WTC11 (cell line): ENCODE measurements around the gene CTIF. TPM values are rescaled to one million over a fixed set of nuclear protein-coding genes. Genes with fewer than 3 reads are reported as not detected.

Experiments used
- ATAC-seq: fragments of 200-7000 bp; cut with Tn5 transposase; 2 replicates; pipeline ENCODE4 v1.10.0; 2021; ENCODE audit warnings: mild to moderate bottlenecking, moderate library complexity
- CTCF ChIA-PET: fragments of 300-600 bp; sonication (Branson Sonifier 250); formaldehyde crosslinking; loops from one replicate; lab custom pipeline; 2021; ENCODE audit warnings: antibody characterized with exemption; lab: Charles Lee
- POLR2A ChIA-PET: fragments of 350-600 bp; sonication (Branson Sonifier 250); formaldehyde crosslinking; loops from one replicate; lab custom pipeline; 2021; ENCODE audit warnings: antibody characterized with exemption; lab: Charles Lee
- DNase-seq: peaks from one replicate; pipeline ENCODE4 v3.0.0; 2021; ENCODE audit warnings: low spot score
- H3K27ac Mint-ChIP-seq: 2 replicates; pipeline ENCODE4 v1.8.0; 2021; ENCODE audit warnings: mixed read lengths
- H3K27me3 Mint-ChIP-seq: 2 replicates; pipeline ENCODE4 v1.8.0; 2021; ENCODE audit warnings: low read depth, mild to moderate bottlenecking, moderate library complexity, mixed read lengths
- H3K36me3 Mint-ChIP-seq: 2 replicates; pipeline ENCODE4 v1.8.0; 2021; ENCODE audit warnings: mixed read lengths
- H3K4me1 Mint-ChIP-seq: 2 replicates; pipeline ENCODE4 v1.8.0; 2022; ENCODE audit warnings: mixed read lengths
- H3K4me3 Mint-ChIP-seq: 2 replicates; pipeline ENCODE4 v1.8.0; 2021; ENCODE audit warnings: mild to moderate bottlenecking, moderate library complexity, mixed read lengths
- H3K9me3 Mint-ChIP-seq: 2 replicates; pipeline ENCODE4 v1.8.0; 2021; ENCODE audit warnings: mixed read lengths
- CREM ChIP-seq: sonication (generic); formaldehyde crosslinking; IDR thresholded peaks from 2 replicates; pipeline ENCODE4 v1.8.1; 2022; ENCODE audit warnings: mild to moderate bottlenecking, missing genetic modification reagents, moderate library complexity
- ESRRA ChIP-seq: sonication (generic); formaldehyde crosslinking; IDR thresholded peaks from 2 replicates; pipeline ENCODE4 v1.8.1; 2022; ENCODE audit warnings: mild to moderate bottlenecking, missing genetic modification reagents, borderline replicate concordance
- ETV6 ChIP-seq: sonication (generic); formaldehyde crosslinking; IDR thresholded peaks from 2 replicates; pipeline ENCODE4 v1.8.1; 2022; ENCODE audit warnings: mild to moderate bottlenecking, missing genetic modification reagents
- FOXJ3 ChIP-seq: sonication (generic); formaldehyde crosslinking; IDR thresholded peaks from 2 replicates; pipeline ENCODE4 v1.9.0; 2021; ENCODE audit warnings: missing genetic modification reagents, mild to moderate bottlenecking, borderline replicate concordance
- FOXP1 ChIP-seq: sonication (generic); formaldehyde crosslinking; IDR thresholded peaks from 2 replicates; pipeline ENCODE4 v1.8.0; 2022; ENCODE audit warnings: missing genetic modification reagents, mild to moderate bottlenecking, moderate library complexity, borderline replicate concordance
- GTF2I ChIP-seq: fragments of 250-450 bp; sonication (Bioruptor Pico); conservative IDR thresholded peaks from 2 replicates; pipeline ENCODE4 v1.4.0; 2021; ENCODE audit warnings: mild to moderate bottlenecking
- JUN ChIP-seq: sonication (generic); formaldehyde crosslinking; IDR thresholded peaks from 2 replicates; pipeline ENCODE4 v1.8.0; 2023; ENCODE audit warnings: mild to moderate bottlenecking, missing genetic modification reagents
- KAT7 ChIP-seq: sonication (generic); formaldehyde crosslinking; IDR thresholded peaks from 2 replicates; pipeline ENCODE4 v1.8.1; 2023; ENCODE audit warnings: missing genetic modification reagents, mild to moderate bottlenecking, borderline replicate concordance
- MYBL2 ChIP-seq: sonication (generic); formaldehyde crosslinking; IDR thresholded peaks from 2 replicates; pipeline ENCODE4 v1.8.1; 2023; ENCODE audit warnings: mild to moderate bottlenecking, moderate library complexity, missing genetic modification reagents
- PRDM15 ChIP-seq: sonication (generic); formaldehyde crosslinking; IDR thresholded peaks from 2 replicates; pipeline ENCODE4 v1.8.0; 2022; ENCODE audit warnings: missing genetic modification reagents
- SMAD4 ChIP-seq: sonication (generic); formaldehyde crosslinking; IDR thresholded peaks from 2 replicates; pipeline ENCODE4 v1.8.0; 2022; ENCODE audit warnings: mild to moderate bottlenecking, missing genetic modification reagents
- SP1 ChIP-seq: sonication (generic); formaldehyde crosslinking; conservative IDR thresholded peaks from 2 replicates; pipeline ENCODE4 v1.8.1; 2022; ENCODE audit warnings: missing genetic modification reagents
- TEAD1 ChIP-seq: sonication (generic); formaldehyde crosslinking; IDR thresholded peaks from 2 replicates; pipeline ENCODE4 v1.8.0; 2022; ENCODE audit warnings: mild to moderate bottlenecking, missing genetic modification reagents
- ZNF219 ChIP-seq: sonication (generic); formaldehyde crosslinking; IDR thresholded peaks from 2 replicates; pipeline ENCODE4 v1.8.0; 2023; ENCODE audit warnings: missing genetic modification reagents, mild to moderate bottlenecking, borderline replicate concordance
- ZNF263 ChIP-seq: sonication (generic); formaldehyde crosslinking; IDR thresholded peaks from 2 replicates; pipeline ENCODE4 v1.8.1; 2022; ENCODE audit warnings: low read depth, mild to moderate bottlenecking, moderate library complexity, missing genetic modification reagents
- ZNF396 ChIP-seq: fragments of 250-450 bp; sonication (Bioruptor Pico); IDR thresholded peaks from 2 replicates; pipeline ENCODE4 v1.8.0; 2021; ENCODE audit warnings: mild to moderate bottlenecking, moderate library complexity, borderline replicate concordance
- total RNA-seq: library from RNA; stranded (reverse); gene quantifications from 3 replicates; pipeline ENCODE4 v1.2.3, GENCODE V29; 2021
- TF ChIP-seq, protein P1 (sequence below): fragments of 250-450 bp; sonication (Bioruptor Pico); IDR thresholded peaks from 2 replicates; pipeline ENCODE4 v1.8.0; 2021; ENCODE audit warnings: mild to moderate bottlenecking
- TF ChIP-seq, protein P2 (sequence below): sonication (generic); formaldehyde crosslinking; IDR thresholded peaks from 2 replicates; pipeline ENCODE4 v1.8.0; 2022; ENCODE audit warnings: mild to moderate bottlenecking, missing genetic modification reagents
- TF ChIP-seq, protein P3 (sequence below): fragments of 250-450 bp; sonication (Bioruptor Pico); IDR thresholded peaks from 2 replicates; pipeline ENCODE4 v1.9.0; 2021; ENCODE audit warnings: moderate library complexity, mild to moderate bottlenecking, inconsistent platforms, borderline replicate concordance
- TF ChIP-seq, protein P4 (sequence below): fragments of 250-450 bp; sonication (Bioruptor Pico); conservative IDR thresholded peaks from 2 replicates; pipeline ENCODE4 v1.9.0; 2021; ENCODE audit warnings: mild to moderate bottlenecking
- TF ChIP-seq, protein P5 (sequence below): sonication (generic); formaldehyde crosslinking; conservative IDR thresholded peaks from 2 replicates; pipeline ENCODE4 v1.8.1; 2022; ENCODE audit warnings: mild to moderate bottlenecking, missing genetic modification reagents

CTIF gene
- total RNA-seq, 1 experiment from 2014 or later: 28.5 TPM

- TF ChIP-seq, protein P1, sequence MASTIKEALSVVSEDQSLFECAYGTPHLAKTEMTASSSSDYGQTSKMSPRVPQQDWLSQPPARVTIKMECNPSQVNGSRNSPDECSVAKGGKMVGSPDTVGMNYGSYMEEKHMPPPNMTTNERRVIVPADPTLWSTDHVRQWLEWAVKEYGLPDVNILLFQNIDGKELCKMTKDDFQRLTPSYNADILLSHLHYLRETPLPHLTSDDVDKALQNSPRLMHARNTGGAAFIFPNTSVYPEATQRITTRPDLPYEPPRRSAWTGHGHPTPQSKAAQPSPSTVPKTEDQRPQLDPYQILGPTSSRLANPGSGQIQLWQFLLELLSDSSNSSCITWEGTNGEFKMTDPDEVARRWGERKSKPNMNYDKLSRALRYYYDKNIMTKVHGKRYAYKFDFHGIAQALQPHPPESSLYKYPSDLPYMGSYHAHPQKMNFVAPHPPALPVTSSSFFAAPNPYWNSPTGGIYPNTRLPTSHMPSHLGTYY: no peak
- no peak for TF ChIP-seq SP1 (CRISPR knock-in tag)
- TF ChIP-seq, protein P2, sequence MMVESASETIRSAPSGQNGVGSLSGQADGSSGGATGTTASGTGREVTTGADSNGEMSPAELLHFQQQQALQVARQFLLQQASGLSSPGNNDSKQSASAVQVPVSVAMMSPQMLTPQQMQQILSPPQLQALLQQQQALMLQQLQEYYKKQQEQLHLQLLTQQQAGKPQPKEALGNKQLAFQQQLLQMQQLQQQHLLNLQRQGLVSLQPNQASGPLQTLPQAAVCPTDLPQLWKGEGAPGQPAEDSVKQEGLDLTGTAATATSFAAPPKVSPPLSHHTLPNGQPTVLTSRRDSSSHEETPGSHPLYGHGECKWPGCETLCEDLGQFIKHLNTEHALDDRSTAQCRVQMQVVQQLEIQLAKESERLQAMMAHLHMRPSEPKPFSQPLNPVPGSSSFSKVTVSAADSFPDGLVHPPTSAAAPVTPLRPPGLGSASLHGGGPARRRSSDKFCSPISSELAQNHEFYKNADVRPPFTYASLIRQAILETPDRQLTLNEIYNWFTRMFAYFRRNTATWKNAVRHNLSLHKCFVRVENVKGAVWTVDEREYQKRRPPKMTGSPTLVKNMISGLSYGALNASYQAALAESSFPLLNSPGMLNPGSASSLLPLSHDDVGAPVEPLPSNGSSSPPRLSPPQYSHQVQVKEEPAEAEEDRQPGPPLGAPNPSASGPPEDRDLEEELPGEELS (CRISPR knock-in tag): no peak
- TF ChIP-seq GTF2I: no peak
- TF ChIP-seq MYBL2 (CRISPR knock-in tag): no peak
- TF ChIP-seq FOXJ3 (CRISPR knock-in tag): no peak
- no peak for TF ChIP-seq PRDM15 (CRISPR knock-in tag)
- TF ChIP-seq FOXP1: no peak
- peaks cover 24% of the 10 kb centered on the region for H3K9me3 Mint-ChIP-seq
- no peak overlapping the region for H3K27ac Mint-ChIP-seq
- no peak for DNase-seq
- H3K4me3 Mint-ChIP-seq: no peak overlapping the region
- ATAC-seq: no peak
- no peaks in the 10 kb centered on the region for H3K4me1 Mint-ChIP-seq
- POLR2A ChIA-PET: no interaction called here
- H3K36me3 Mint-ChIP-seq: peaks cover 10% of the 10 kb centered on the region
- CTCF ChIA-PET: no interaction called here
- H3K27me3 Mint-ChIP-seq: no peaks in the 10 kb centered on the region; the same call in 1 of the 2 replicates
Observed at GRCh38 chr18:48904847-48905394, 366.1 kb downstream of the CTIF start.

GRCh38 chr18:48905513-48905912, 366.7 kb downstream of the CTIF start:
- DNase-seq (no peak), ATAC-seq (no peak)
- ChIA-PET CTCF (interaction anchor here (0.6 kb wide), 1 partner anchor 128 kb away, joined by 3 read pairs; no protein-coding TSS in a partner anchor), POLR2A (no interaction called here)
- H3K4me3 Mint-ChIP-seq: no peak overlapping the region
- no peak overlapping the region for H3K27ac Mint-ChIP-seq
- TF ChIP-seq, protein P3, sequence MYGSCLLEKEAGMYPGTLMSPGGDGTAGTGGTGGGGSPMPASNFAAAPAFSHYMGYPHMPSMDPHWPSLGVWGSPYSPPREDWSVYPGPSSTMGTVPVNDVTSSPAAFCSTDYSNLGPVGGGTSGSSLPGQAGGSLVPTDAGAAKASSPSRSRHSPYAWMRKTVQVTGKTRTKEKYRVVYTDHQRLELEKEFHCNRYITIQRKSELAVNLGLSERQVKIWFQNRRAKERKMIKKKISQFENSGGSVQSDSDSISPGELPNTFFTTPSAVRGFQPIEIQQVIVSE (CRISPR knock-in tag): no peak
- TF ChIP-seq, protein P4, sequence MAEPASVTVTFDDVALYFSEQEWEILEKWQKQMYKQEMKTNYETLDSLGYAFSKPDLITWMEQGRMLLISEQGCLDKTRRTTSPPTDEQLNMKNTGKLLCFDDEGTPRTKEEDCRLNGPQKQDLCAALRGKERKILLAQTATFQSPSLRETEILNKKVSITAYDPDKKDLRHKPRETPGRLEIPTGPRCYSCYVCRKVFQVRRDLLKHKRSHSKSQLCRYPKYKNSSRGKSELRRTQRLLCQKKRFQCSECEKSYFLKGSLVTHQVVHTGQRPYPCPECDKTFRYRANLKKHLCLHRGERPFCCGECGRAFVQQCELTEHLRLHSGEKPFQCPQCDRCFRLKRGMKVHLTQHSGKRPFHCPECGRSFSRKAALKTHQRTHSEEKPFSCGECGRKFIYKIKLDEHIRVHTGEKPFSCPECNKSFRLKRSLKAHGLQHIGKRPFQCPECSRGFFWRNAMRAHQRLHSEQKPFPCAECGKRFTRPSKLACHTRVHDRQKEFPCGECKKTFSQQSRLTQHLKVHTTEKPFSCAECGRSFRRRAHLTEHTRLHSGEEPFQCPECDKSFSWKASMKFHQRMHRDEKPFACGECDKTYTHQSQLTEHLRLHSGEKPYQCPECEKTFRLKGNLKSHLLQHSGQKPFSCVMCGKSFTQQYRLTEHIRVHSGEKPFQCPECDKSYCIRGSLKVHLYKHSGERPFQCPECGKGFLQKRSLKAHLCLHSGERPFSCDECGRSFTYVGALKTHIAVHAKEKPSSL (CRISPR knock-in tag): no peak
- no peak for TF ChIP-seq ETV6 (CRISPR knock-in tag)
- no peak for TF ChIP-seq ZNF263 (CRISPR knock-in tag)
- TF ChIP-seq TEAD1 (CRISPR knock-in tag): no peak
- TF ChIP-seq ESRRA (CRISPR knock-in tag): no peak
- TF ChIP-seq SMAD4 (CRISPR knock-in tag): no peak
- TF ChIP-seq GTF2I: no peak
- no peak for TF ChIP-seq PRDM15 (CRISPR knock-in tag)
- no peak for TF ChIP-seq KAT7 (CRISPR knock-in tag)
- TF ChIP-seq ZNF219: no peak
- no peak for TF ChIP-seq JUN (CRISPR knock-in tag)
- TF ChIP-seq, protein P5, sequence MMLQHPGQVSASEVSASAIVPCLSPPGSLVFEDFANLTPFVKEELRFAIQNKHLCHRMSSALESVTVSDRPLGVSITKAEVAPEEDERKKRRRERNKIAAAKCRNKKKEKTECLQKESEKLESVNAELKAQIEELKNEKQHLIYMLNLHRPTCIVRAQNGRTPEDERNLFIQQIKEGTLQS: no peak
- TF ChIP-seq CREM (CRISPR knock-in tag): no peak
- TF ChIP-seq ZNF396 (CRISPR knock-in tag): no peak
- no peaks in the 10 kb centered on the region; the same call in 1 of the 2 replicates for H3K27me3 Mint-ChIP-seq
- H3K4me1 Mint-ChIP-seq: no peaks in the 10 kb centered on the region
- peaks cover 10% of the 10 kb centered on the region for H3K36me3 Mint-ChIP-seq
- peaks cover 23% of the 10 kb centered on the region for H3K9me3 Mint-ChIP-seq
